NCI-H1048 (cell line): ENCODE results near the gene ROR2.
"Not testable (repeated sequence)": the region's sequence is repeated elsewhere in the genome, so short reads cannot be mapped to it uniquely, and the experiment has no call there.

Experiments
- DNase-seq: peaks from one replicate; lab custom pipeline; 2025; lab: John Stamatoyannopoulos, UW

ROR2 gene

DNA sequence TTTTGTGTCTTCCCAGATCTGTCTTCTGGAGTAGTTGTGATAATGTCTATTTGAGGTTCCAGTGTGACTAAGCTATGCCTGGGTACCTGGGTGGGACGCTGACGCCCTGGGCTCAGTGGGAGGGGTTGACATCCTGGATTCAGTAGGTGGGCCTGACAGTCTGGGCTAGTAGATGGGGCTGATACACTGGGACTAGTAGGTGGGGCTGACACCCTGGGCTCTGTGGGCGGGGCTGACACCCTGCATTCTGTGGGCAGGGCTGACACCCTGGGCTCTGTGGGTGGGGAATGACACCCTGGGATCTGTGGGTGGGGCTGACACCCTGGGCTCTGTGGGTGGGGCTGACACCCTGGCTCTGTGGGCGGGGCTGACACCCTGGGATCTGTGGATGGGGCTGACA lies 153.5 kb downstream of the ROR2 start:
- not testable (repeated sequence) for DNase-seq

DNA sequence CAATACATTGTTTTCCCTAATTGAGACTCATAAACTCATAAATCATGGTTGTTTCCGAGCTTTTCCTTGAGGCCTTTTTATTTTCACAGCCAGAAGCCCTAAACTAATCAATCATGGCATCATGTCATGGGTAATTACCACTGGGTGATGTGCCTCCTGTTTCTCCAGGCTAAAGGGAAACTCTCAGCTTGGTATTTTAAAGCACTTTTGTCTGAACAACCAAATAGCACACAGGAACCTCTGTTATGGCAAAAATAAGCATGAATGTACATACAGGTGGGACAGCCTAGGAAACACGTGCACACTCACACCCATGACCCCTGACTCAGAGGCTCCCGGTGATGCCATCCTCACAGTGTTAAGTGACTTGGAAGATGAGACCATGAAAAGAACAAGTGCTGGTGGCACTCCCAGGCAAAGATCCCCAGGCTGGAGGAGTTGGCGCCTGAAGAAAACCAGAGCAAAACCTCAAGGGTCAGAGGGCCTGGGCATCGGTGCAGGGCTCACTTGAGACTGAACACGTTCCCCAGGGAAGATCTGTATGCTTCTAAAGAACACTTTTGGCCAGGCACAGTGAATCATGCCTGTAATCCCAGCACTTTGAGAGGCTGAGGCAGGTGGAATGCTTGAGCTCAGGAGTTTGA lies 154.3 kb downstream of the ROR2 start:
- no peak for DNase-seq

DNA sequence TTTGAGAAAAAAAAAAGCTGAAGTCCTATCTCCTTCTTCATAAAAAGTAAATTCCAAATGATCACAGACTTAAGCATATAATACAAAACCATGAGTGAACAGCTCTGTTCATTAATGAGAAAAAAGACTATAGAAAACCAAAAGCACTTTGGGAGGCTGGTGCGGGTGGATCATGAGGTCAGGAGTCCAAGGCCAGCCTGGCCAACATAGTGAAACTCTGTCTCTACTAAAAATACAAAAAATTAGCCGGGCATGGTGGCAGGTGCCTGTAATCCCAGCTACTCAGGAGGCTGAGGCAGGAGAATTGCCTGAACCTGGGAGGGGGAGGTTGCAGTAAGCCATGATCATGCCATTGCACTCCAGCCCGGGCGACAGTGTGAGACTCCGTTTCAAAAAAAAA lies 156.7 kb downstream of the ROR2 start:
- not testable (repeated sequence) for DNase-seq

DNA sequence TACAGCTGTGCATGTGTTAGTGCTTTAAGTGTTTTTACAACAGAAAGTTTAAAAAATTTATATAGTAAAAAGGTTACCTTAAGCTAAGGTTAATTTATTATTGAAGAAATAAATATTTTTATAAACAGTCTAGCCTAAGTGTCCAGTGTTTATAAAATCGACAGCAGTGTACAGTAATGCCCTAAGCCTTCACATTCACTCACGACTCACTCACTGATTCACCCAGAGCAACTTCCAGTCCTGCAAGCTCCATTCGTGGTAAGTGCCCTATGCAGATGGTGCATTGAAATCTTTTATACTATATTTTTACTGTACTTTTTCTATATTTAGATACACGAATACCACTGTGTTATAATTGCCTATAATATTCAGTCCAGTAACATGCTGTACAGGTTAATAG lies 159.1 kb downstream of the ROR2 start:
- DNase-seq = no peak

DNA sequence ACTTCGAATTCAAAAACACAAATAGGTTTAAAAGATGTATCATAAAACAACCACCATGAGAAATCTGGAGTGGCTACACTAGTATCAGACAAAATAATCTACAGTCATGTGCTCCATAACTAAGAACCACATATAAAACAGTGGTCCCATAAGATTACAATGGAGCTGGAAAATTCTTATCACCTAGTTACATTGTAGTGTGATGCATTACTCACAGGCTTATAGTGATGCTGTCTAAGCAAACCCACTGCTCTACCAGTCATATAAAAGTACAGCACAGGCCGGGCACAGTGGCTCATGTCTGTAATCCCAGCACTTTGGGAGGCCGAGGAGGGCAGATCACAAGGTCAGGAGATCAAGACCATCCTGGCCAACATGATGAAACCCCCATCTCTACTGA lies 160.1 kb downstream of the ROR2 start:
- DNase-seq = no peak

DNA sequence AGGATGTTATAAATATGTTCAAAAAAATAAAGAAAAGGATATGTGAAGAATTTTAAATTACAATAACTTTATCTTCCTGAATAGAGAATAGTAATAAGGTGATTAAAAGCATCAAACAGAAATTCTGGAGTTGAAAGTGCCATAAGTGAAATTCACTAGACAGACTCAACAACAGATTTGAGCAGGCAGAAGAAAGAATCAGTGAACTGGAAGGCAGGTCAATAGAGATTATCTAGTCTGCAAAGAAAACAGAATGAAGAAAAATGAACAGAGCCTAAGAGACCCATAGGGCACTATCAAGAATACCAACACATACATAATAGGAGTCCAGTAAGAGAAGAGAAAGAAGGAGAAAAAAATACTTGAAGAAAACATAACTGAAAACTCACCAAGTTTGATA lies 162.1 kb downstream of the ROR2 start:
- no peak for DNase-seq

DNA sequence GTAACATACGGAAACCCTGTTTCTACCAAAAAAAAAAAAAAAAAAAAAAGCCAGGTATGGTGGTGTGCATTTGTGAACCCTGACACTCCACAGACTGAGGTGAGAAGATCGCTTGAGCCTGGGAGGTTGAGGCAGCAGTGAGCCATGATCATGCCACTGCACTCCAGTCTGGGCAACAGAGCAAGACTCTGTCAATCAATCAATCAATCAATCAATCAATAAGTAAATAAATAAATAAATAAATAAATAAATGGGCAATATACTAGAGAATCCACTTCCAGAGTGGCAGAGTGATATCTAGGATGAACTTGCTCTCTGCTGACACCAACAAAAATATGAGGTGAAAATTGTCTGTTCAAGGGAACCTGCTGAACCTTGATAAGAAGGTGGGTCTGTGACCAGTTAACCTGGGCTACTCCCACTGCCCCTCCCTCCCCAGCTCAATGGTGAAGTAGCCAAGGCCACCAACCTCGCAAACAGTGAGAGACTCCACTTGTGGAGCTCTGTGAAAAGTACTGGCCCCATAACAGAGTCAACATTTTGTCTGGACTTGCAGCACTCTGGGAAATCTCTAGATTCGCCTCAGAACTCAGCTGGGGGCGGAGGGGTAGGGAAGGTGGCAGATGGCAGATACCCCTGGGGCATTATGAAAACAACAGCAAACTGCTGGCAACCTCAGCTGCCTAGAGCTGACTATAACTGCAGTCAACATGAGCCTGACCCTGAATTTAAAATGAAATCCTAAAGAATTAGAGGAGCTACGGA lies 163.7 kb downstream of the ROR2 start:
- no peak for DNase-seq

DNA sequence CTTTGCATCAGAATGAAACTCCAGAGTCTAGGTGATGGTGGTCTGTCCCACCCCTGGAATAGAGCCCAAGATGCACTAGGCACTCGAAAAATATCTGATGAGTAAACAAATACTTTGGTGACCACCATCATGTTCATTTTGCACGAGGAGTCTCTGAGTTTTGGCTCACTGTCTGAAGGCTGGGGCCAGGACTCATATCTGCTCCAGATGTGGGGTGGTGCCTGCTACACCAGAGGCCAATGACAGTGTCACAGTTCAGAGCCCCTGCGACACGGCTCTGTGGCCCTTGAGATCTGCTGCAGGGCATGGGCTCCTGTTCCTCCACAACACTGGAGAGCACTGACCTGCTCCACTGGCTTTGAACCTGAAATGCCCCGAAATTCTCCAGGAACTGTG lies 164.6 kb downstream of the ROR2 start:
- no peak for DNase-seq

DNA sequence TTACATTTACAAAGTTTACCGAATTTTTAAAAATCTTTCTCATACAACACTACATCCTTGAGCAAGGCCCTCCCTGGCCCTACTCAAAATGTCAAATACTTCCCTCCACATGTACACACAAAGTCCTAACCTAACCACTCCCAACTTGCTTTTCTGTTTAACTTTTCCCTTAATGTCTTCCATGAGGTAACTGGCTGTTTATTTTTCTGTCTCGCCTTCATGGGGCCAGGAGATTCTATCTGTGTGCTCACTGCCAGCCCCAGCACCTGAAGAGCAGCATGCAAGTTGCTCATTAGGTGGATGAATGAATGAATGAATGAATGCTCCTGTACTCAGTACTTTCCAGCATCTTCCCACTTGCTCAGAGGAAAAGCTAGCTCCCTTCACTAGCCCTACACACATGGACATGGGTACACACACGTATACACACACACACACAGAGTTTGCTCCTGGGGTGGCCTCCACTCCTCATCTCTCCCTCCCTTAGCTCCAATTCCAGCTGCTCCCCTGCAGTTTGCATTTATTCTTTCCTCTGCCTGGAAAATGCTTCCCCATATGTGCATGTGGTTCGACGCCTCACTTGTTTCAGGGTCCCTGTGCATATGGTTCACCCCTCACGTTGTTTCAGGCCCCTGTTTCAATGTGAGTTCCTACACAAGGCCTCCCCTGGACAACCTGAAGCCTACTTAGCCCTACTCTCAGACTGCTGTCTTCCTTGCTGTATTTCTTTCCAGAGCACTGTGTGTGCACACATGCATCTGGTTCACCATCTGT lies 165.2 kb downstream of the ROR2 start:
- no peak for DNase-seq

DNA sequence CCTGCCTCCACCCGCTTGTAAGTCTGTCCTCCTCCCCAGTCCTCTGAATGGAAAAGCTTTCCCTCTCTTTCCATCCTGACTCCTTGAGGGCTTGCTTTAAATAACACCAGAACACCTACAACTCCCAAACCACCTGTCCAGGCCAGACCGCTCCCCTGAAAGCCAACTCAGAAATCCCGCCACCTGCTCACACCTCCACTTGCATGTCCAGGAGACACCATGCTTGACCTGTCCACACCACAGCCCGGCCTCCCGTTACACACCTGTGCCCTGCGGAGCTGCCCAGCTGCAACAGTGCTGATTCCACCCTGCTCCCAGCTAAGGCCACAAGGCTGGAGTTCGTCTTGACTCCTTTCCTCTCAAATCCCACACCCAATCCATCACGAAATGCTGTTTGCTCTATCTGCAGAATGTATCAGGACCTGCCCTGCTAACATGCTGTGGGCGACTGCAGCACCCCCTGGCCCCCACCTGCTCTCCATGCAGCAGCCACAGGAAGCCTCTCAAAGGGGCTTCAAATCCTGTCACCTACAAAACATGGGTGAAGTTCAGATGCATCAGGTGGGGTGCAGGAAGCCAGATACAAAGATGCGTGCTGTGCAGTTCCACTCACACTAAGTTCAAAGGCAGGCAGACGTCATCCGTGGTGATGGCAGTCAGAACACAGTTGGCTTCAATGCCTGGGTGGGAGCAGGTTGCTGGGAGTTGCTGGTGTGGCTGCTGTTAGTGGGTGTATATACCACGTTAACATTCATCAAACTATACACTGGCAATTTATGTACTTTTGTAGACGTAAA lies 166.0 kb downstream of the ROR2 start:
- DNase-seq = no peak

DNA sequence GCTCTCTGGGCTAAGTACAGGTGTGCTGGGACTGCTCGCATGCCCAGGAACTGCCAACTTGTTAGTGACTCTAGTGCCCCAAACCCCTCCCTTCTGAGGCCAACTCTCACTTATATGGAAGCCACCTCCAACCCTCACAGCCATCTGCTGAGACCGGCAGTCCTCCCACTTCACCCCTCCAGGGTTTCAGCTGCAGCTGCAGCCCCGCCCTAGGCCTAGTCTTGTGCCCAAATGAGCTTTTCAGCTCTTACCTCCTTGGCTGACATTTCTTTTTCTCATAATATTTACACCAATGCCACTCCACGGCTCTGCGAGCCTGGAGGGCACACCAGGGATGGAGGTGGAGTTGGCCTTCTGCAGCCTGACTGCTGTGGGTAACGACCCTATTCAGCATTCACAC lies 166.6 kb downstream of the ROR2 start:
- DNase-seq = no peak

DNA sequence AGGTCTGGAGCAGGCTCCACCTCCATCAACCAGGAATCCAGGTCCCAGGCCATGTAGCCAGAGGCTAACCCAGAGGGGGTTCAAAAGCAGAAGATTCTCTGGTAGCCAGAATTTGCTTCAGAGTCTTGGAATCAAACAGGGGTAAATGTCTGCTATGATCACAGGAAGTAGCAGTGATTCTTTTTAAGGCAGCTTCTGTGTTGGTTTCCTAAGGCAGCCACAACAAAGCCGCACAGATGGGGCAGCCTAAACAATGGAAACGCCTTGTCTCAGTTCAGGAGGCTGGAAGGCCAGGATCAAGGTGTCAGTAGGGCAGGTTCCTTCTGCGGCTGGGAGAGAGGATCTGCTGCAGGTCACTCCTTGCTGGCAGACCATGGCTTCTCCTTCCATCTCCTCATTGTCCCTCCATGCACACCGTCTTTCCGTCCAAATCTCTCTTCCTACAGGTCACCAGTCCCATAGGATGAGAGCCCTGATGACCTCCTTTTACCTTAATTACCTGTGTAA lies 167.3 kb downstream of the ROR2 start:
- no peak for DNase-seq

DNA sequence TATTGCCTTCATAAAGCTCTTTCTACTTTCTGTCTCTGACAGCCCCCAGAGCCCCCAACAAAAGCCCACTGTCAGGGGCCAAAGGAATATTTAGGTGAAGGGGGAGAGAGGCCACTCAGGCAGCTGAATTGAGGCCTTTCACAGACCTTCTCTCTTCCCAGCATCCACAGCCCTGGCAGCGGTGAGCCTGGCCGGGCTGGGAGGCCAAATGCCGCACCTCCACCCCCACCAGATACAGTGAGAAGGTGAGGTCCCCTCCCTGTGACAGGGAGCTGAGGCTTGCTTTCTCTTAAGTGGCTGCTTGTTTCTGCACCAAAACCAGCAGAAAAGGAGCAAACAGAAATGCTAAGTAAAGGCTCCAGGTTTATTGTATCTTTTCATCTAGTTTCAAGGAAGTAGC lies 168.1 kb downstream of the ROR2 start:
- no peak for DNase-seq

DNA sequence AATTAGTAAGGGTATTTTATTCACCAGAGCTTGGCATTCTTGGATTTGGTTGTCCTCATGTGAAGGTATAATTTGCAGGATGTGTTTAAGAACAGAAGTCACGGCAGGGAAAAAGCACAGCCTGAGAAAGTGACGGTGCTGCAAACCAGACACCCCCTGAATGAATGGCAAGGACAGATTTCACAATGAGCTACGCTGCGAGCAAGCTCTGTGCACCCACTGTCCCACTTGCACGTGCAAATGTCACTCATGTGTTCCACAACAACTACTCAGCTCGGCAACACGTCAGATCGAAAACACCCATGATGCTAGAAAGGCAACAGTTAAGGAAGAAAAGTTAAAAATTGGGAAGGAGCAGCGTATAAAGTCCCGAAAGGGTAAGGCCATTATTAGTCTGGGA lies 168.9 kb downstream of the ROR2 start:
- DNase-seq = no peak

DNA sequence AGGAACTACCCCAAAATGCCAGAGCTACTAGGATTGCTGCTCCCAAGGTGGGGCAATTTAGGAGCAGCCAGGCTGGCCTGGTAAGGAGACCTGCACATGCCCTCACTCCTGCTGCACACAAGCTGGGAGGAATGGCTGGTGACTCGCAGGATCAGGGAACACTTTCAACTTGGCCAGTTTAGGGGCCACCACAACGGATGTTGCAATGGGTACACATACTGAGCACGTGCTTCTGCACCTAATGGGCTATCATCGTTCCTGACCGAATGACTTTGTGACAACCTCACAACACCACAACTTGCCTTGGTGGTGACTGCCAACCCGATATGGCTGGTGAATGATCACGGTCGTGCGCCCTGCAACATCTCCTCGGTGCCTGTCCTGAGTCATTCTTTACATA lies 172.0 kb downstream of the ROR2 start:
- no peak for DNase-seq

DNA sequence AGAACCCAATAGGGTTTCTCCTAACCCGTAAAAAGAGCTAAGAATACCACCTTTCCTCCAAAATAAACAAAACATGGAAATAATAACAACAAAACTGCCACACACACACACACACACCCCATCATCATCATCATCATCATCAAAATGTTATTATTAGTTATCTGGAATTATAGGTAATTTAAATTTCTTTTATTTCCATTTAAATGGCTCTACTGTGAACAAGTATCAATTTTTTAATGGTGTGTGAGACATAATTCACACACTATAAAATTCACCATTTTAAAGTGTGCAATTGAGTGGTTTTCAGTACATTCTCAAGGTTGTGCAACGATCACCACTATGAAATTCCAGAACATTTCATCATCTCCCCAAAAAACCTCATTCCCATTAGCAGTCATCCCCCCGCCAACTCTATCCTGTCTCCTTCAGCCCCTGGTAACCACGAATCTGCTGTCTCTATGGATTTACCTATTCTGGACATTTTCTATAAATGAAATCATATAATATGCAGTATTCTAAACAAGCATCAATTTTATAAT lies 172.7 kb downstream of the ROR2 start:
- no peak for DNase-seq

DNA sequence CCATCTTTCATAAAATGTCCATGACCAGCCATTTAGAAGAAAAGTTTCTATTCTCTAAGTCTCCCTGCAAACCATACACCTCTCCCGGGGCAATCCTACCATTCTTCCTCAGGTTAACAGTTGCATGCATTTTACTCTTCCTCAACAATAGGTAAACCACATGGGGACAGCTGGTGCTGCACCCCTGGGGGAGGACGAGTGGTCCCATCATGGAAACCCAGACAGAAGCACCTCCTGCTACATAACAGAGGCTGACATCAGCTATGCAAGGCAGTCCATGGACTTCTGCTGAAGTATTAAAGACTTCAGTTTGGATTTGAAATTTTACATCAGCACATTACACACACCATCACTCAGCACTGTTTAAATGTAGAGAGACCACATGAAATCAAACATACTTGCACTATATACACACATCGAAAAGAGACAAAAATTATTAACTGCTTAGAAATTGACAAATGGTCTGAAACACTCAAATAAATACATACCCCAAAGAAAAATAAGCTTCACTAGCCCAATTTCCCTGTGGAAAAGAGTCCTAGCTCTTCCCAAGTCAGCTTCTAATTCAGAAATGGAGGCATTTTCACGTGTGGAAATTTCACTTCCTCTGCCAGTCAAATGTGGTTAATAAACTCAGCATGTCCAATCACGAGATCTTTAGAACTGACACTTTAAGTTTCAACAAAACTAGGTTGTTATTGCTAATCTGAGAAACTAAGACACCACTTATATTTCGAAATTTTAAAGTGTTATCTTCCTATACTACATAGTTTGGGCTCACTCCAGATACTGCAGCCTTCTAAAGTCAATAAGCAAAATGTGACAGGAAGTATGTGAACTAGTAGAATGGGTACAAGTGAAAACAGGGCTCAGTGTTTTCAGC lies 173.4 kb downstream of the ROR2 start:
- no peak for DNase-seq

DNA sequence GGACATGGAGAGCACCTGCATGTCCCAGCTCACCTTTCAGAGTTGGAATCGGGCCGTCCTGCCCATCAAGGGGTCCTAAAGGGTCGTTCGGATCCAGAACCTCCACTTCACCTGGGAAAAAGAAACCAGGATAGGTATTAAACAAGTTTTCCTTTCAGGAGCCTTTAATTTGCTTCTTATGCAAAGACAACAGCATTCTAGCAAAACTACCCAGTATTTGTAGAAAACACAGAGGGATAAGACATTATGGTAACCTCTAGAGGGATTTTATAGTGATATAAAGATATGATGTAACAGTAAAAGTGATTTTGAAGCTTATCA lies 174.4 kb downstream of the ROR2 start:
- DNase-seq = no peak

DNA sequence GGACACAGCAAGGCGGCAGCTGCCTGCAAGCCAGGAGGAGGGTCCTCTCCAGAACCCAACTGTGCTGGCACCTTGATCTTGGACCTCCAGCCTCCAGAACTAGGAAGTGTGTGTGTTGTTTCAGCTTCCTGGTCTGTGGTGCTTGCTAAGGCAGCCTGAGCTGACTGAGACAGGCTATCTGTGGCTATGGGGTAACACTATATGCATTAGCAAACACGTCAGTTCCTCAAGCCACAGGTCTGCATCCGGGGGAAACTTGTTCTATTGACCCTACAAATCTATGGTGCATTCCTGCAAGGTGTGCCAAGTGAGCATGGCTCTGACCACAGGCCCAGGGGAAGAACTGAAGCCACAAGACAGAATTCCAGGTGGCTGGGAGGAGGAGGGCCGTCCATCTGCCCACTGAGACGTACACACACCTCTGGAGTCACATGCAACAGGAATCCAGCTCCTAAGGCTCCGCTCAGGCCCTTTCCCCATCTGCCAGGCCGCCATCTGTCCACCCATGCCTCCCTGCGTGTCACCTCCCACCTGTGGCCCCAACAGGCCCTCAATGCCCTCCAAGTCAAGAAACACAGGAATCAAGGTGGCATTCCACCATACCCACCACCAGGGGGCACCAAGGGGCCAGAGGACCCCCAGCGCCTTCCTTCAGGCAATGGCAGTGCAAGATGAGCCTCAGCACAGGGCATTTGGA lies 174.9 kb downstream of the ROR2 start:
- peak; percentile 32 for DNase-seq

DNA sequence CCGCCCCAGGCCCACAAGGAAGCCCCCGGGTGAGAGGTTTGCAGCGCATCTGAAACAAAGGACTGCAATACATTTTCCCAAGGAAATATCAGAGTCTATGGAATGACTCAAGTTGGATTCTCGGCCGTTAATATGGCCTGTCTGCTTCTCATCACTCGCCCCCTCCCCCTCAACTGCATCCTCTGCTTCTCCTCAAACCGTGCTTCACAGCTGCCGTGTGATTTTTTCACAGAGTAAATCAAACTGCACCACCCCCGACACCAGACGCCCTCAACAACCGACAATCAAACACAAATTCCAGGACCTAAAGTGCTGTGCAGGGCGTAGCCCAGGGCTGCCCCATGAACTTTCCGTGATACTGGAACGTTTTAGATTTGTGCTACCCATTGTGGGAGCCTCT lies 176.9 kb downstream of the ROR2 start:
- DNase-seq = no peak
